Mammary microvascular endothelial cell (primary cell): ENCODE data around the gene BGN. TPM values are rescaled to one million over a fixed set of nuclear protein-coding genes. Genes with fewer than 3 reads are reported as not detected.

Source experiments
- total RNA-seq: library from RNA; depleted of rRNA; stranded (reverse); fragments of >200 nt; gene quantifications from 2 replicates; pipeline ENCODE4 v1.2.3, GENCODE V29; 2015

The BGN gene
- 6.0 and 7.2 TPM in 2 replicates for total RNA-seq

DNA sequence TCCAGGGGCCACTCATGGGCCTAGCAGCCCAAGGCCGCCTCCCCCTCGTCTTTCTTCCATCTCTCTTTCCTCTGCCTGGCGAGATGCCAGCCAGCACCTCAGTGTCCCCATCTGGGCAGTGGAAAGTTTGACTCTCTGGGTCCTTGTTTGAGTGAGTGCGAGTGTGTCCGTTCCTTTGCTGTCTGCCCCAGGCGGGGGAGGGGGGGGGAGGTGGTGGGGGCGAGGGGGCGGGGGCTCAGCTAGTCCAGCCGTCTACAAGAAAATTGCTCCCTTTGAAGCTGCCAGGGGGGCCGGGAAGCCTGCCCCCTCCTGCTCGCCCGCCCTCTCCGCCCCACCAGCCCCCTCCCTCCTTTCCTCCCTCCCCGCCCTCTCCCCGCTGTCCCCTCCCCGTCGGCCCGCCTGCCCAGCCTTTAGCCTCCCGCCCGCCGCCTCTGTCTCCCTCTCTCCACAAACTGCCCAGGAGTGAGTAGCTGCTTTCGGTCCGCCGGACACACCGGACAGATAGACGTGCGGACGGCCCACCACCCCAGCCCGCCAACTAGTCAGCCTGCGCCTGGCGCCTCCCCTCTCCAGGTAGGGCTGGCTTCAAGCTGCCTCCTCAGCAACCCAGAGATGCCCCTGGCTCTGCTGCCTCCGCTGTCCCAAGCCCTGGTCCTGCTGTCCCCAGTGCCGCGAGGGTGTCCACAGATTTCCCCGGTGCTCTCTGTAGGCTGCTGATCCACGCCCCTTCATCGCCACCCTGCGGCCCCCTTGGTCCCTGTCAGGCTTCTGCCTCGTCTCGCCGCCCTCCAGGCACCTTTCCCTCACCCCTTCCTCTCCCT is at the start of gene BGN:
Gene BGN, plus strand, starts transcription at position 440 of the 821 bp plus-strand sequence. CDS start 9,652 bp downstream, outside the sequence.

GRCh38 chrX:153445856-153446635 is 48.7 kb upstream of the BGN start, which contains the start of gene TREX2:
TREX2 (minus strand) TSS chrX:153446056; CDS start chrX:153445430, 626 bp downstream.

DNA sequence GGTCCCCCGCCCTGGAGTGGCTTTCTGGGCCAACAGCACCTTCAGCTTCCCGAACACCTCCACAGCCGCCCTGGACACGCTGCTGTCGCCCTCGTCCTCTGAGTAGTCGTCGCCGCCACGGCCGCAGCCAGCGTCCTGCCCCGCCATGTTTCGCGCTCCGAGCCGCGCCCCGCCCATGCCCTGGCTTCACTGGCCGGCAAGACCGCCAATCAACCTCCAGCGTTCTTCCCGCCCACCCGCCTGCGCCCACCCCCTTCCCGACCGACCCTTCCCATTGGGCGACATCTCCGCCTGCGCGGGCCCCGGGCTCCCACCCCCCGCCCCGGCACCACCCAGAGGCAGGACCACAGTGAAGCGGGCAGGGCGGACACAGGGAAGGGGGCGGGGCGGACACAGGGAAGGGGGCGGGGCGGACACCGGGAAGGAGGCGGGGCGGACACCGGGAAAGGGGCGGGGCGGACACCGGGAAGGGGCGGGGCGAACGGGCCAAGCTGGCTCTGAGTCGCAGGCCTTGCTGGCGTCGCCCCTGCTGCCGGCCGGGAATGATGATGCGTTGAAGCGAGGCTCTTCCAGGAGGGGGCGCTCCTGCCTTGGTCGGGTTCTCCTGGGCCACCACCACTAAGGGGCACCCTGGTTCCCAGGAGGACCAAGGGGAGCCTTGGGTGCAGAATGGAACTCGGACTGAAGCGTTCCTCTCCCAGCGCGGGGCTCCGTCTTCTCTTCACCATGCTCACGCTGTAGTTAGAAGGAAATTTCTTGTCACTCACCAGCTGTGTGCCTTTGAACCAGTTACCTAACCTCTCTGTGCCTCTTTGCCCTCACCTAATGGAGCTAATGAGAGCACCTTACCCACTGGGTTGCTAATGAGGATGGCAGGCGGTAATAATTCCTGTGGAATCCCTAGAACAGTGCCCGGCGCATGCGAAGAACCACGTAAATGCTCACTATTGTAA is 24.1 kb upstream of the BGN start, which contains the start of gene HAUS7:
Gene HAUS7, minus strand, starts transcription at position 166 of the 953 bp plus-strand sequence. Its CDS starts 19 bp downstream, at position 147.

GRCh38 chrX:153517423-153517822 is 22.6 kb downstream of the BGN start, which contains the start of gene ATP2B3:
ATP2B3 (plus strand) TSS chrX:153517642; CDS start chrX:153536248, 18,606 bp downstream.

Other genes starting within 250 kb of the BGN start
- gene PNMA6F, start 173.2 kb upstream of the BGN start, total RNA-seq: not detected in 2 replicates
- 3.3 and 4.4 TPM in 2 replicates for gene ZNF275, start 160.8 kb upstream of the BGN start, total RNA-seq
- gene PNMA6E, start 93.6 kb upstream of the BGN start, total RNA-seq: not detected in 2 replicates
- 0.07 and 0.10 TPM in 2 replicates for gene ZFP92, start 83.5 kb upstream of the BGN start, total RNA-seq
- gene TREX2, start 48.9 kb upstream of the BGN start, total RNA-seq: 2.2 TPM in 1 of 2 replicates, not detected in the other
- 34.5 and 42.4 TPM in 2 replicates for gene HAUS7, start 24.4 kb upstream of the BGN start, total RNA-seq
- not detected in 2 replicates for gene ATP2B3, start 22.7 kb downstream of the BGN start, total RNA-seq
- 46.2 and 47.6 TPM in 2 replicates for gene CCNQ, start 104.2 kb downstream of the BGN start, total RNA-seq
- gene DUSP9, start 152.2 kb downstream of the BGN start, total RNA-seq: not detected in 2 replicates
- not detected in 2 replicates for gene PNCK, start 178.8 kb downstream of the BGN start, total RNA-seq
- 1.4 and 2.0 TPM in 2 replicates for gene SLC6A8, start 192.9 kb downstream of the BGN start, total RNA-seq
- gene BCAP31, start 229.4 kb downstream of the BGN start, total RNA-seq: 218 and 225 TPM in 2 replicates
- gene ABCD1, start 229.9 kb downstream of the BGN start, total RNA-seq: 12.3 and 14.3 TPM in 2 replicates